ENCODE results near the gene TRIM45. TPM values are rescaled to one million over a fixed set of nuclear protein-coding genes. Genes with fewer than 3 reads are reported as not detected.

TRIM45 gene
- total RNA-seq, 1 donor from 2014 or later: 15.7 TPM

DNA sequence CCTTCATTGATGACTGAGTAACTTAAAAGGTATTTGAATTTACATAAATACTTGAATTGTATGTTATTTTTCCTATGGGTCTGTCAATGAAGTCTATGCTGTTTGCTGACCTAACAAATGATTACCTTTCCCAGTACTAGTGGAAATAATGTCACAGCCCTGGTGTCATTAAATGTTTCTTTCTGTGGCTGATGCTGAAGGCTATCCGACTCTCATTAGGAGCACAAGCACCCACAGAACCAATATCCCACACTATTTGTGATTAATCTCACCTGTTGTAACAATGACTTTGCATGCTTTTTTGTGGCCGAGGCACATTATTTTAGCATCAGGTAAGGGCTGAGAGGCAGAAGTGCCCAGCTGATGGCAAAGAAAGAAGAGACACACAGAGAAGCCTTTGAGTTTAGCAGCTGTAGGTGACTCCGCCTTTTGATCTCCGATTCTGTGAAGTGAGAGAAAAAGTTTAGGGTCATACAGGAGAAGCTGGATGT, 25.8 kb upstream of the TRIM45 start:
- Histone ChIP-seq H3K4me2 (no peak overlapping the region), H3K27me3 (no peaks in the 10 kb centered on the region), H3K27ac (no peak overlapping the region), H3K79me2 (ENCODE audit: low read depth) (no peaks in the 10 kb centered on the region), H4K20me1 (ENCODE audit: low read depth) (no peaks in the 10 kb centered on the region), H3K36me3 (no peaks in the 10 kb centered on the region), H3F3A (ENCODE audit: low read depth) (no peaks in the 10 kb centered on the region), H2AFZ (replicated peaks) (no peak overlapping the region), H3K9ac (no peak overlapping the region), H3K4me1 (no peaks in the 10 kb centered on the region), H3K9me3 (ENCODE audit: low read depth) (no peaks in the 10 kb centered on the region), H3K4me3 (no peak overlapping the region)
- Mint-ChIP-seq H3K27me3 (ENCODE audit: insufficient read depth, low read depth) (peaks cover 2% of the 10 kb centered on the region), H3K27ac (no peak overlapping the region), H3K9me3 (peaks cover 9% of the 10 kb centered on the region), H3K4me3 (no peak overlapping the region), H3K4me1 (peaks cover 34% of the 10 kb centered on the region), H3K36me3 (no peaks in the 10 kb centered on the region)
- TF ChIP-seq, protein P1, sequence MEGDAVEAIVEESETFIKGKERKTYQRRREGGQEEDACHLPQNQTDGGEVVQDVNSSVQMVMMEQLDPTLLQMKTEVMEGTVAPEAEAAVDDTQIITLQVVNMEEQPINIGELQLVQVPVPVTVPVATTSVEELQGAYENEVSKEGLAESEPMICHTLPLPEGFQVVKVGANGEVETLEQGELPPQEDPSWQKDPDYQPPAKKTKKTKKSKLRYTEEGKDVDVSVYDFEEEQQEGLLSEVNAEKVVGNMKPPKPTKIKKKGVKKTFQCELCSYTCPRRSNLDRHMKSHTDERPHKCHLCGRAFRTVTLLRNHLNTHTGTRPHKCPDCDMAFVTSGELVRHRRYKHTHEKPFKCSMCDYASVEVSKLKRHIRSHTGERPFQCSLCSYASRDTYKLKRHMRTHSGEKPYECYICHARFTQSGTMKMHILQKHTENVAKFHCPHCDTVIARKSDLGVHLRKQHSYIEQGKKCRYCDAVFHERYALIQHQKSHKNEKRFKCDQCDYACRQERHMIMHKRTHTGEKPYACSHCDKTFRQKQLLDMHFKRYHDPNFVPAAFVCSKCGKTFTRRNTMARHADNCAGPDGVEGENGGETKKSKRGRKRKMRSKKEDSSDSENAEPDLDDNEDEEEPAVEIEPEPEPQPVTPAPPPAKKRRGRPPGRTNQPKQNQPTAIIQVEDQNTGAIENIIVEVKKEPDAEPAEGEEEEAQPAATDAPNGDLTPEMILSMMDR (IDR thresholded peaks at IDR 0.05): no peak
- no peak for DNase-seq (ENCODE audit: low spot score)

DNA sequence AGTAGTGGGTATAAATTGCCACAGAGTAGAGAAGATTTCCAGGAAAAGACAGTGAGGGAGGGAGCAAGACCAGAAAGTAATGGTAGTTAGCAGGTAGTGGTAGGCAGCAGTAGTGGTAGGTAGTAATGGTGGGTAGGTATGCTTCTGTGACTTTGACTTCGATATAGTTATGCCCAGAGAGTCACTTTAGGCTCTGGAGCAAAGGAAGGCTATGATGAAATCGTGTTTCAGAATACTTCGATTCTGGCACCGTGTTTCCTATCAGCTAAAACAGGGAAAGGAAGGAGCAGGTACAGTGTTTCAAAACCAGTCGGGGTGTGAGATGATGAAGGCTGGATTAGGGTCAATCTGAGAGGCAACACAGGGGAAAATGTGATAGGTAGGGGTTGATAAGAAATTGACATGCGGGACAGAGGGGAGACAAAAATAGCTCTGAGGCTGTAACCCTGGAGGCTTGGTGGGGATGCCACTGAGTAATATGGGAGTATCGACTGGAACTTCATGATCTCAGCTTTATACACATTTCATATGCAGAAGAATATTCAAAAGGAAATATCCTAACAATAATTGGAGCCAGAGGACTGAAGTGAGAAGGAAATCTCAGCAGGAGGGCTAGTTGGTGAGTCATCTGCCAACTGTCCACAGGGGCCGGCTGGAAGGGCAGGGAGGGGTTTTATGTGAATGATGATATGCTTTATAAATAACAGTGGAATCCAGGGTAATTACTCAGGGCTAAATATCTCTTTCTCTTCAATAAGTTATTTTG, 25.2 kb upstream of the TRIM45 start:
- H3K9me3 ChIP-seq (ENCODE audit: low read depth): no peaks in the 10 kb centered on the region
- H3K9me3 Mint-ChIP-seq: peaks cover 7% of the 10 kb centered on the region
- no peak overlapping the region for H3K4me3 ChIP-seq
- H3K27me3 ChIP-seq: no peaks in the 10 kb centered on the region
- no peaks in the 10 kb centered on the region for H4K20me1 ChIP-seq (ENCODE audit: low read depth)
- H3K4me1 ChIP-seq: no peaks in the 10 kb centered on the region
- H2AFZ ChIP-seq (replicated peaks): no peak overlapping the region
- TF ChIP-seq EZH2phosphoT487 (IDR thresholded peaks at IDR 0.05) (no peak), EZH2 (IDR thresholded peaks at IDR 0.05) (no peak)
- TF ChIP-seq, protein P1 (IDR thresholded peaks at IDR 0.05): no peak
- H3K79me2 ChIP-seq (ENCODE audit: low read depth): no peaks in the 10 kb centered on the region
- no peak overlapping the region for H3K4me2 ChIP-seq
- H3K36me3 Mint-ChIP-seq: no peaks in the 10 kb centered on the region
- H3K27ac ChIP-seq: no peak overlapping the region
- H3K4me1 Mint-ChIP-seq: peaks cover 34% of the 10 kb centered on the region
- no peak overlapping the region for H3K4me3 Mint-ChIP-seq
- no peak overlapping the region for H3K9ac ChIP-seq
- no peaks in the 10 kb centered on the region for H3K36me3 ChIP-seq
- no peak for DNase-seq (ENCODE audit: low spot score)
- H3K27me3 Mint-ChIP-seq (ENCODE audit: insufficient read depth, low read depth): peaks cover 2% of the 10 kb centered on the region
- peak overlapping the region; percentile 0 for H3K27ac Mint-ChIP-seq
- no peaks in the 10 kb centered on the region for H3F3A ChIP-seq (ENCODE audit: low read depth)

DNA sequence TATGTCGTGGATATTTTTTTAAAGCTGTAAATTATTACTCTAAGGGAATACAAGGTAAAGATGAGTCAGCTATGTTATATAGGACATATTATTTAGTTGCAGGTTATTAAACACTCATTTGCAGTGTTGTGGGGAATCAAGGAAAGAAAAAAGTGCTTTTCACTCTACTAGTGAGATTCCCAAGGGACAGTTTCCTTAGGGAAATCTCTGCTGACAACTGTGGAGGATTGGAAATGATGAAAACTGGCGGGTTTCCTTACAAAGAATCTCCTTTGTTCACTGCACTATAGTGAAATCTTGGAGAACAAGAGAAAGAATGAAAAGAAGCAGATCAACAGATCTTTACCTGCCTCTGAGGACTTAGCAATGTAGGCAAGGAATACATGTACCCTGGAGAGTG, 24.5 kb upstream of the TRIM45 start:
- no peak overlapping the region for H2AFZ ChIP-seq (replicated peaks)

More for the DNA sequence above, 24.5 kb upstream of the TRIM45 start:
- Histone ChIP-seq H3F3A (ENCODE audit: low read depth) (no peaks in the 10 kb centered on the region), H3K27ac (no peak overlapping the region), H3K27me3 (no peaks in the 10 kb centered on the region), H3K4me3 (no peak overlapping the region), H3K4me2 (no peak overlapping the region), H3K36me3 (no peaks in the 10 kb centered on the region), H3K4me1 (no peaks in the 10 kb centered on the region), H3K9me3 (ENCODE audit: low read depth) (no peaks in the 10 kb centered on the region), H3K79me2 (ENCODE audit: low read depth) (no peaks in the 10 kb centered on the region), H4K20me1 (ENCODE audit: low read depth) (no peaks in the 10 kb centered on the region), H3K9ac (no peak overlapping the region)
- DNase-seq (ENCODE audit: low spot score): no peak
- H3K4me1 Mint-ChIP-seq: peaks cover 34% of the 10 kb centered on the region
- H3K9me3 Mint-ChIP-seq: no peaks in the 10 kb centered on the region
- peak overlapping the region; percentile 0 for H3K27ac Mint-ChIP-seq
- TF ChIP-seq EZH2phosphoT487 (IDR thresholded peaks at IDR 0.05): no peak
- no peak for TF ChIP-seq EZH2 (IDR thresholded peaks at IDR 0.05)
- TF ChIP-seq, protein P1 (IDR thresholded peaks at IDR 0.05): no peak
- no peak overlapping the region for H3K4me3 Mint-ChIP-seq
- H3K27me3 Mint-ChIP-seq (ENCODE audit: insufficient read depth, low read depth): no peaks in the 10 kb centered on the region
- H3K36me3 Mint-ChIP-seq: no peaks in the 10 kb centered on the region

Measured in neural progenitor cell (in vitro differentiated cells).